Left ventricle myocardium inferior (tissue), 1 donor: Measurements from ENCODE around the gene TRIP10. TPM values are rescaled to one million over a fixed set of nuclear protein-coding genes. Genes with fewer than 3 reads are reported as not detected.

ENCODE experiments used
- DNase-seq: peaks from one replicate; pipeline ENCODE4 v3.0.0-alpha.2; 2020
- H3K27ac ChIP-seq: fragments of 200-600 bp; replicated peaks from 2 replicates; pipeline ENCODE4 v1.8.0; 2021
- H3K27me3 ChIP-seq: fragments of 200-600 bp; 2 replicates; pipeline ENCODE4 v1.8.0; 2021; ENCODE audit warnings: low read depth
- H3K36me3 ChIP-seq: fragments of 200-600 bp; 2 replicates; pipeline ENCODE4 v1.8.0; 2021
- H3K4me1 ChIP-seq: fragments of 200-600 bp; 2 replicates; pipeline ENCODE4 v1.8.0; 2021
- H3K4me3 ChIP-seq: fragments of 200-600 bp; 2 replicates; pipeline ENCODE4 v1.8.0; 2021; ENCODE audit warnings: mild to moderate bottlenecking, moderate library complexity
- H3K9me3 ChIP-seq: fragments of 200-600 bp; replicated peaks from 2 replicates; pipeline ENCODE4 v1.8.0; 2021
- CTCF ChIP-seq: fragments of 200-600 bp; IDR thresholded peaks from 2 replicates; pipeline ENCODE4 v1.8.0; 2021; ENCODE audit warnings: antibody characterized with exemption, mild to moderate bottlenecking, borderline replicate concordance
- intact Hi-C: fragments of 100-400 bp; cut with micrococcal nuclease; formaldehyde crosslinking; loops from one replicate; pipeline ENCODE4 v1.11.0; 2022
- total RNA-seq: library from RNA; stranded (reverse); fragmentation: NEBNext Ultra II Directional; extraction: Animal tissue kit (Norgen Biotek cat#: 25700); gene quantifications from one replicate; pipeline ENCODE4 v1.2.1, GENCODE V29; 2021
- donor health status: DM: no; HTN: yes; CAD: no; lungs with severe emphysema.

TRIP10 gene
- total RNA-seq, 1 donor from 2014 or later, result 133 TPM

GRCh38 chr19:6719992-6720368 lies 19.5 kb upstream of the TRIP10 start:
- Histone ChIP-seq H3K27ac (peak overlapping the region; percentile 61), H3K4me3 (peak overlapping the region; percentile 58), H3K36me3 (no peaks in the 10 kb centered on the region), H3K4me1 (no peaks in the 10 kb centered on the region), H3K9me3 (no peaks in the 10 kb centered on the region), H3K27me3 (peaks cover 70% of the 10 kb centered on the region)
- no peak for DNase-seq
- intact Hi-C loops, result no loop called here
- no peak for TF ChIP-seq CTCF

GRCh38 chr19:6720369-6721137 lies 18.9 kb upstream of the TRIP10 start, which contains the start of gene C3:
TSS of gene C3 (minus strand) at chr19:6720650. CDS start at chr19:6720589, 61 bp downstream.
- no peak for TF ChIP-seq CTCF
- Histone ChIP-seq H3K27ac (peak within 1 kb of the TSS; percentile 66), H3K4me1 (no peaks in the 10 kb centered on the region), H3K4me3 (peak within 1 kb of the TSS; percentile 58), H3K27me3 (peaks cover 68% of the 10 kb centered on the region), H3K36me3 (no peaks in the 10 kb centered on the region), H3K9me3 (no peaks in the 10 kb centered on the region)
- DNase-seq, result peak; percentile 62
- intact Hi-C loops, result no loop called here

GRCh38 chr19:6721138-6721474 lies 18.4 kb upstream of the TRIP10 start:
- no peaks in the 10 kb centered on the region for H3K9me3 ChIP-seq
- H3K36me3 ChIP-seq, result no peaks in the 10 kb centered on the region
- no peak overlapping the region for H3K4me3 ChIP-seq
- intact Hi-C loops, result no loop called here
- no peak for DNase-seq
- H3K27me3 ChIP-seq, result peaks cover 69% of the 10 kb centered on the region
- no peaks in the 10 kb centered on the region for H3K4me1 ChIP-seq
- H3K27ac ChIP-seq, result peak overlapping the region; percentile 66
- no peak for TF ChIP-seq CTCF

- H3K27ac ChIP-seq, result peak overlapping the region; percentile 66
- H3K9me3 ChIP-seq, result no peaks in the 10 kb centered on the region
- H3K4me1 ChIP-seq, result no peaks in the 10 kb centered on the region
- H3K4me3 ChIP-seq, result no peak overlapping the region
- peaks cover 68% of the 10 kb centered on the region for H3K27me3 ChIP-seq
- intact Hi-C loops, result no loop called here
- no peak for DNase-seq
- no peak for TF ChIP-seq CTCF
- H3K36me3 ChIP-seq, result no peaks in the 10 kb centered on the region
Observed at GRCh38 chr19:6721773-6722172, 17.7 kb upstream of the TRIP10 start.

GRCh38 chr19:6723108-6723618 lies 16.3 kb upstream of the TRIP10 start:
- Histone ChIP-seq H3K27me3 (peaks cover 61% of the 10 kb centered on the region), H3K4me1 (no peaks in the 10 kb centered on the region), H3K4me3 (peak overlapping the region; percentile 19), H3K27ac (peak overlapping the region; percentile 69), H3K36me3 (no peaks in the 10 kb centered on the region), H3K9me3 (no peaks in the 10 kb centered on the region)
- TF ChIP-seq CTCF, result no peak
- peak; percentile 56 for DNase-seq
- intact Hi-C loops, result no loop called here
